NB4 (cell line): ENCODE results near the gene CHML.

Source experiments
- POLR2A ChIP-seq: IDR thresholded peaks from 2 replicates; pipeline ENCODE4 v1.6.1; 2011; ENCODE audit warnings: mild to moderate bottlenecking; ENCODE audit not compliant: insufficient read length; ENCODE audit errors: extremely low read depth
- TF ChIP-seq, protein P1 (sequence below): IDR thresholded peaks from one replicate; pipeline ENCODE4 v1.5.1; 2012; ENCODE audit warnings: low read depth, low read length
- TF ChIP-seq, protein P2 (sequence below): IDR thresholded peaks from 2 replicates; pipeline ENCODE4 v1.6.1; 2011; ENCODE audit warnings: low read depth, low read length

DNA sequence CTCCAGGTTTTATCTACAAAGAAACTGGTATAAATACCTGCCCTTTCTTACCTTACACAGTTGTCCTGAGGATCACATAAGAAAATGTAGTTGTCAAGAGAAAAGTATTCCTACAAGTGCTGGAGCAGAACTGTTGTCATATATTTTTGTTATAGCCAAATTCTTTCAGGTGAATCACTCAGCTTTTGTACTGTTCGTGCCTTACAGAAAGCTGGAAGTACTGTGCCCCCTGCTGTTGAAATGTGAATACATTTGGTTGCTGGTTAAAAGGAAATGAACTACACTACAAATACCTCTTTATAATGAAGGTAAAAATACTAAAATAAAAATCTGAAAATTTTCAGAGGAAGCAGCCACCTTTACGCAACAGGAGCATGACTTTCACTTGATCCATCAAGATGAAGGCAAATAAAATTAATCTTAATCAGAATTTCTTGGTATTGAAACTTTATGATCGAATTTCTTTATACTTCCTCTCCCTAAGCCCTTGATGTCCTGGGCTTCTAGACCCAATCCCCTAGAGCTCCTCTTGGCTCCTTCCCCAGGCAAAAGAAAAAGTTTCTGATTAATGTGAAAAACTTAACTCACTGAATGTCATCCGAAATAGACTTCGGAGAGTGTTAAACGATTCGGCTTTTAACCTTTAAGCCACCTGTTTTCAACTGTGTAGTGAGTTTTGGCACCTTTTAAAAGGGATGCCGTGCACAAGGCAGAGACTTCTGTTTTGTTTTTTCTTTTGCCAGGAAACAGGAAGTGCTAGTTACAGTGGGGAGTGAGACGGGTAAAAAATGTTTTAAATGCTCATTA lies 12.5 kb downstream of the CHML start:
- no peak for TF ChIP-seq POLR2A
- TF ChIP-seq, protein P1, sequence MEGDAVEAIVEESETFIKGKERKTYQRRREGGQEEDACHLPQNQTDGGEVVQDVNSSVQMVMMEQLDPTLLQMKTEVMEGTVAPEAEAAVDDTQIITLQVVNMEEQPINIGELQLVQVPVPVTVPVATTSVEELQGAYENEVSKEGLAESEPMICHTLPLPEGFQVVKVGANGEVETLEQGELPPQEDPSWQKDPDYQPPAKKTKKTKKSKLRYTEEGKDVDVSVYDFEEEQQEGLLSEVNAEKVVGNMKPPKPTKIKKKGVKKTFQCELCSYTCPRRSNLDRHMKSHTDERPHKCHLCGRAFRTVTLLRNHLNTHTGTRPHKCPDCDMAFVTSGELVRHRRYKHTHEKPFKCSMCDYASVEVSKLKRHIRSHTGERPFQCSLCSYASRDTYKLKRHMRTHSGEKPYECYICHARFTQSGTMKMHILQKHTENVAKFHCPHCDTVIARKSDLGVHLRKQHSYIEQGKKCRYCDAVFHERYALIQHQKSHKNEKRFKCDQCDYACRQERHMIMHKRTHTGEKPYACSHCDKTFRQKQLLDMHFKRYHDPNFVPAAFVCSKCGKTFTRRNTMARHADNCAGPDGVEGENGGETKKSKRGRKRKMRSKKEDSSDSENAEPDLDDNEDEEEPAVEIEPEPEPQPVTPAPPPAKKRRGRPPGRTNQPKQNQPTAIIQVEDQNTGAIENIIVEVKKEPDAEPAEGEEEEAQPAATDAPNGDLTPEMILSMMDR, result peak; percentile 64
- TF ChIP-seq, protein P2, sequence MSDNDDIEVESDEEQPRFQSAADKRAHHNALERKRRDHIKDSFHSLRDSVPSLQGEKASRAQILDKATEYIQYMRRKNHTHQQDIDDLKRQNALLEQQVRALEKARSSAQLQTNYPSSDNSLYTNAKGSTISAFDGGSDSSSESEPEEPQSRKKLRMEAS, result no peak
